NT2/D1 (cell line): ENCODE data around the gene RIN3.

Experiments
- DNase-seq: peaks from one replicate; pipeline ENCODE4 v3.0.0-alpha.2; 2011; ENCODE audit warnings: low read depth, low spot score
- H3K27me3 ChIP-seq: 2 replicates; pipeline ENCODE4 v1.6.0; 2011; ENCODE audit warnings: mild to moderate bottlenecking; ENCODE audit not compliant: insufficient read length, insufficient read depth
- H3K36me3 ChIP-seq: 2 replicates; pipeline ENCODE4 v1.6.1; 2011; ENCODE audit warnings: mild to moderate bottlenecking, low read length, mixed read lengths; ENCODE audit not compliant: insufficient read depth, insufficient read length
- H3K4me1 ChIP-seq: 2 replicates; pipeline ENCODE4 v1.5.1; 2011; ENCODE audit not compliant: insufficient read depth, insufficient read length
- H3K4me3 ChIP-seq: 2 replicates; pipeline ENCODE4 v1.5.1; 2011; ENCODE audit warnings: low read depth; ENCODE audit not compliant: insufficient read length
- H3K9ac ChIP-seq: 2 replicates; pipeline ENCODE4 v1.6.0; 2011; ENCODE audit warnings: low read depth; ENCODE audit not compliant: insufficient read length
- H3K9me3 ChIP-seq: 2 replicates; pipeline ENCODE4 v1.5.1; 2011; ENCODE audit warnings: mild to moderate bottlenecking, low read length; ENCODE audit not compliant: insufficient read depth
- SUZ12 ChIP-seq: IDR thresholded peaks from 2 replicates; pipeline ENCODE4 v1.6.1; 2011; ENCODE audit not compliant: insufficient read length, insufficient read depth; ENCODE audit errors: extremely low read depth
- YY1 ChIP-seq: IDR thresholded peaks from 2 replicates; pipeline ENCODE4 v1.6.1; 2011; ENCODE audit not compliant: insufficient read length, insufficient read depth
- ZNF274 ChIP-seq: IDR thresholded peaks from 2 replicates; pipeline ENCODE4 v1.6.1; 2011; ENCODE audit warnings: mild to moderate bottlenecking, low read depth, low read length

Gene RIN3

DNA sequence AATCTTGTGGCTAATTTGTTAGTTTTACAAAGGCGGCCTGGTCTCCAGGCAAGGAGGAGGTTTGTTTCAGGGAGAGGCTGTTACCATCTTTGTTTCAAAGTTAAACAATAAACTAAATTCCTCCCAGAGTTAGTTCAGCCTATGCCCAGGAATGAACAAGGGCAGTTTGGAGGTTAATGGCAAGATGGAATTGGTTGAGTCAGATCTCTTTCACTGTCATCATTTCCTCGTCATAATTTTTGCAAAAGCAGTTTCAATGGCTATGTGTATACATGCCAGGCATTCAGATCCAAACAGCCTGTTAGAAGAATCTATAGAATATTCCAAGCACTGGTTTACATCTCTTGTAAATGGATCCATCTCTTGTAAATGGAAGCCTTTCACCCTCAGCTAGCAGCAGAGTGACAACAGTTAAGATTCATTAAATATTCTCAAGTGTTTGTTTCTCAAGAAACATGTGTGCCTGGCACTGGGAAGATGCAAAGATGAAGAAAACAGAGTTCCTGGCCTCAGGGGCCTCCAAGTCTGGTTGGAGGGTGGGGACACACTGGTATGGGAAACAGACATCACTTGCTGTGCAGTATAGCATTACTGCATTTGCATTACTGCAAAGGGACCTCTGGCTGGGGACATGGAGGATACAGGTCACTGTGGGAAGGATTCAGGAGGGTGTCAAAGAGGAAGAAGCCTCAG lies 65.8 kb downstream of the RIN3 start:
- DNase-seq = no peak
- no peak overlapping the region for H3K9ac ChIP-seq
- TF ChIP-seq YY1 = no peak
- no peak for TF ChIP-seq SUZ12
- TF ChIP-seq ZNF274 = no peak
- peaks cover 12% of the 10 kb centered on the region for H3K36me3 ChIP-seq
- no peaks in the 10 kb centered on the region for H3K27me3 ChIP-seq
- no peaks in the 10 kb centered on the region for H3K9me3 ChIP-seq
- H3K4me3 ChIP-seq = no peak overlapping the region
- no peaks in the 10 kb centered on the region for H3K4me1 ChIP-seq

DNA sequence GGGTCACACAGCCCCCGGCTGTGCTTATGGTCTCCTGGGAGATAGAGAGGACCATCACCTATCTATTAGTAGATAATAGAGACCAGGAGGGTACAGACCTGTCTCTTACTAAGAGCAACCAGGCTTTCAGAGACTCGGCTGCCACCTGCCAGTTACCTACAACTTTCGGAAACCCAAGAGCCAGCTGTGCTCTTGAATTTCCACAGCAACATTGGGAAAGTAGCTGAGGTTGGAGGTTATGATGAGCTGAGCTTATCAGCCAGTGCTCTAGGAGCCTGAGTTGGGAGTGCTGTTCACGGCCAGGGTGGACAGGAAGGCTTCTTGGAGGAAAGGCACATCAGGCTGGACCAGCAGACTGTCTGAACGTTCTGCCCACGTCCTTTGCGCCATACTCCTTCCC lies 67.6 kb downstream of the RIN3 start:
- no peaks in the 10 kb centered on the region for H3K4me1 ChIP-seq
- DNase-seq = no peak
- H3K36me3 ChIP-seq = peaks cover 12% of the 10 kb centered on the region
- no peak overlapping the region for H3K4me3 ChIP-seq
- H3K9me3 ChIP-seq = no peaks in the 10 kb centered on the region
- no peak overlapping the region for H3K9ac ChIP-seq
- no peaks in the 10 kb centered on the region for H3K27me3 ChIP-seq
- no peak for TF ChIP-seq SUZ12
- TF ChIP-seq YY1 = no peak
- no peak for TF ChIP-seq ZNF274

DNA sequence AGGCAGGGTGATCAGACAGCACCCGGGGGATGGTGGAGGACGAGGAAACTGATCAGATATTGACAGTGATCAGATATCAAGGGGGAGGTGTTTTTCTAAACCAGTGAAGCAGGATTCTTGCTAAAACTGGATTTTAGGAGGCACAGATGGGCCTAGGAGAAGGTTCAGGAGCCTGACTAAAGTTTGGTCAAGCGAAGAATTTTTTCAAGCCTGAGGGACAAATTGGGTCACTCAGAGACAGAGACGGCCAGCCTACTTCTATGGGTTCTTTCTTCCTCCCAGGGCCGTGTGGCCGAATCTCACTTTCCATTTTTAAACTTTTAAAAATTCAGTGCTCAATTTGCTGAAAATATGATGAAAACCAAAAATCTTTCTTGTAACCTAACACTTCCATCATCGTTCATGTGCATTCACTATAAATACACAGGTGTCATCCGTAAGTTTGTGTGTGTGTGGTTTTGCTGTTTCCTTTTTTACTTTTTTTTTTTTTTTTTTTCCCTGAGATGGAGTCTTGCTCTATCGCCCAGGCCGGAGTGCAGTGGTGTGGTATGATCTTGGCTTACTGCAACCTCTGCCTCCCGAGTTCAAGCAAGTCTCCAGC lies 68.5 kb downstream of the RIN3 start:
- Histone ChIP-seq H3K4me3 (no peak overlapping the region), H3K36me3 (peaks cover 11% of the 10 kb centered on the region), H3K27me3 (no peaks in the 10 kb centered on the region), H3K9ac (no peak overlapping the region), H3K9me3 (no peaks in the 10 kb centered on the region), H3K4me1 (no peaks in the 10 kb centered on the region)
- no peak for DNase-seq
- TF ChIP-seq YY1 (no peak), SUZ12 (no peak), ZNF274 (no peak)

DNA sequence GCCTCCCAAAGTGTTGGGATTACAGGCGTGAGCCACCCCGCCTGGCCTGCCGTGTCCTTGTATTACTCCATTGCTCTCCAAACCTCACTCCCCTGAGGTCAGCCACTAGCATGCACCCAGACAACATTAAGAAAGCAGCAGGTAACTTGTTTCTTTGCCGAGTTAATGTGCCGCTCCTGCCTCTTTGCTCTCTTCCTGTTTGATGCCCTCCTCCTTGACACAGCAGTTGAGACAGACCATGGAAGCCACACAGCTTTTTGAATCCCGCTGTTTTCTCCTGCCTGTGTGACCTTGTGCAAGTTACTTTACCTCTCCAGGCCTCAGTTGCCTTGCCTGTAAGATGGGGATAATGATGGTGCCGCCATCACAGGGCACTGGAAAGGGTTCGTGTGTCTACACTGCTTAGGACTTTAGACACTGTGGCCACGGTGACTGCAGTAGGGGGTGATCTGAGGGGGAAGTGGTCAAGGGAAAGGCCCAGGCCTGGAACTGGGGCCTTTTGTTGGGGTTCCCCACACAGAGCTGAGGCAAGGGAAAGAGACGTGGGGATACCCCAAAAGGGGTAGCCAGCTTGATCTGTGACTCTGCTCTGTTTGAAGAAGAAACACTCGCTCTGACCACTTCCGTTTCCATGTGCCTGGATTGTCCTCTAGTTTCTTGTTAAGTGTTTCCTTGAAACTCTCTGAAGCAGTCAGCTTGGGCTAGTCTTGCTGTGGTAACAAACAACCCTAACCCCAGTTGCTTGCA lies 69.3 kb downstream of the RIN3 start:
- Histone ChIP-seq H3K27me3 (no peaks in the 10 kb centered on the region), H3K9ac (no peak overlapping the region), H3K36me3 (peaks cover 3% of the 10 kb centered on the region), H3K4me3 (no peak overlapping the region), H3K9me3 (no peaks in the 10 kb centered on the region), H3K4me1 (no peaks in the 10 kb centered on the region)
- no peak for DNase-seq
- no peak for TF ChIP-seq SUZ12
- no peak for TF ChIP-seq ZNF274
- no peak for TF ChIP-seq YY1

DNA sequence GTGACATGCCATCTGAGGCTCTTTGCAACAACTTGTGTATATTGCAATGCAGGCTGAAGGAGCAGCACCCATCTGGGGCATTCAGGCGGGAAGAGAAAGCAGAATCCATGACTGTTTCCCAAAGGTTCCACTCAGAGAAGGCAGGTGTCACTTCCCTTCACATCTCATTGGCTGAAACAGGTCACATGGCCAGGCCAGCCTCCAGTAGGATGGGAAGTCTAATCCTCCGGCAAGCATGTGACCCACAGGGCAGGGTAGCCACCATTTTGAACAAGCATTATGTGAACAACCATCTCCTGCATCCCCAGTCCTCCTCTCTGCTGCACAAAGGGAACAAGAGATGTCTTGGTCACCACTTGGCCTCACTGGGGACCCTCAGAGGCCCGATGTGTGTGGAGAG lies 70.6 kb downstream of the RIN3 start:
- DNase-seq = no peak
- no peak overlapping the region for H3K9ac ChIP-seq
- no peaks in the 10 kb centered on the region for H3K27me3 ChIP-seq
- H3K4me1 ChIP-seq = no peaks in the 10 kb centered on the region
- peaks cover 3% of the 10 kb centered on the region for H3K36me3 ChIP-seq
- no peak for TF ChIP-seq YY1
- TF ChIP-seq ZNF274 = no peak
- no peak for TF ChIP-seq SUZ12
- H3K9me3 ChIP-seq = no peaks in the 10 kb centered on the region
- H3K4me3 ChIP-seq = no peak overlapping the region

DNA sequence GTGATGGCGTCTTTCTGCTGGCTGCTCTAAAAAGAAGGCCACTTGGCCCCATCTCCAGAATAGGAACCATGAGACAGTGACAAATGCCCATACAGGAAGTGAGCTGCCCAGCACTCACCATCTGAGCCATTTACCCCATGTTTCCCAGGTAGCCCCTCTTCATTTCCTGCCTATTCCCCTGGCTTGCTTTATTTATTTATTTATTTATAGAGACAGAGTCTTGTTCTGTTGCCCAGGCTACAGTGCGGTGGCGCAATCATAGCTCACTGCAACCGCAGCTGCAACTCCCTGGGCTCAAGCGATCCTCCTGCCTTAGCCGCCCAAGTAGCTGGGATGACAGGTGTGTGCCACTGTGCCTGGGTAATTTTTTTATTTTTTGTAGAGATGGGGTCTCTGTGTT lies 71.2 kb downstream of the RIN3 start:
- no peak for TF ChIP-seq SUZ12
- TF ChIP-seq YY1 = no peak
- TF ChIP-seq ZNF274 = no peak
- Histone ChIP-seq H3K4me1 (no peaks in the 10 kb centered on the region), H3K4me3 (no peak overlapping the region), H3K9me3 (no peaks in the 10 kb centered on the region), H3K9ac (no peak overlapping the region), H3K27me3 (no peaks in the 10 kb centered on the region), H3K36me3 (no peaks in the 10 kb centered on the region)
- DNase-seq = no peak
